Activated T-cell treated with anti-CD3 and anti-CD28 coated beads for 48 hours (primary cell): Measurements from ENCODE around the gene NSD1.

Source experiments
- DNase-seq: peaks from one replicate; pipeline ENCODE4 v3.0.0-alpha.2; 2020; ENCODE audit warnings: low read depth

Gene NSD1

DNA sequence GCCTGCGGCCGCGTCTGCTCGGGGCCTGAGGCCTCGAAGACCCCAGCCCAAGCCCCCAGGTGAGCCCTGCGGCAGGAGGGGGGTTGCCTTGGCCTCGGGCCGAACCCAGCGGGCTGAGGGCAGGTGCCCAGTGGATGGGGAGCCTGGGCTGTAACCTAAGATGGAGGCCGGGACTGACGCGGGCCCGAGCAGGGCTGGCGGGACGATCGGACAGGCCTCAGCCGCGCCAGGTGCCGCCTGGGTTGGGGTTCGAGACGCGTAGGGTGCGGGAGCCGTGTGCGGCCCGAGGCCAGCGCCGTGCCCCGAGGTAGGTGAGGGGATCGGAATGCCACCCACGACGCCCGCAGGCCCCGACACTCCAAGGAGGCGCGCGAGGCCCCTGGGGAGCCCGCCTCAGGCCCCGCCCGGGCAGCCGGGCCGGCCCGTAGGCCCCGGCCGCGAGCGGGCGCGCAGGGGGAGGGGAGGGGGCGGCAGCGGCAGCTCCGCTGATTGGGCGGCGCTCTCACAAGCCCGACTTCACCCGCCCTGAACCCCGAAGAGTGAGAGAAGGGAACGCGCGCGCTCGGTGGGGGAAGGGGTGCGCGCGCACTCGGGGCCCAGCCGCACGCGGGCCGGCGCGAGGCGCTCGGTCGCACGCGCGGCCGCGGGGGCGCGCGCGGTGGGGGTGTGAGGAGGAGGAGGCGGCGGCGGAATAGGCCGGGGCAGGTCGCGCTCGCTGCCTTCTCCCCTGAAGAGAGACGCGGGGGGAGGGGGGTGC lies at the start of gene NSD1:
TSS of gene NSD1 (plus strand) at position 678 of the 757 bp plus-strand sequence. CDS start 1,331 bp downstream, outside the sequence.
- DNase-seq: peak; percentile 93

DNA sequence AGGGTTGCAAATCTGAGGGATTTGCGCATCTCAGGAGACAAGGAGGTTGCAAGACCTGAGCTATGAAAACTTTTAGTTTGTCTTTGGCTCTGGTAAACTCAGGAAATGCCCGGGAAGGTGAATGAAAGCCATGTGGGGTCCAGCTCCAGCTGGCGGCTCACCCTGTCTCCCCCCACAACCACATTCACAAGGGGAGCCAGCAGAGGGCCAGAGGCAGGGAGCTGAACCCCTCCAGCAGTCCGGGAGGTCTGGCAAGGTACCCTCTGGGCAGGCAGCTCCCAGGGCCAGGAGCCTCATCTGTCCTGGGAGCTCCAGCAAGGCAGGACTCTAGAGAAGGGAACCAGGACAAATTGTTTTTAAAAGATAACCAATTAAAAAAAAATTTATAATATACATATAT lies 49.4 kb upstream of the NSD1 start:
- DNase-seq: no peak

DNA sequence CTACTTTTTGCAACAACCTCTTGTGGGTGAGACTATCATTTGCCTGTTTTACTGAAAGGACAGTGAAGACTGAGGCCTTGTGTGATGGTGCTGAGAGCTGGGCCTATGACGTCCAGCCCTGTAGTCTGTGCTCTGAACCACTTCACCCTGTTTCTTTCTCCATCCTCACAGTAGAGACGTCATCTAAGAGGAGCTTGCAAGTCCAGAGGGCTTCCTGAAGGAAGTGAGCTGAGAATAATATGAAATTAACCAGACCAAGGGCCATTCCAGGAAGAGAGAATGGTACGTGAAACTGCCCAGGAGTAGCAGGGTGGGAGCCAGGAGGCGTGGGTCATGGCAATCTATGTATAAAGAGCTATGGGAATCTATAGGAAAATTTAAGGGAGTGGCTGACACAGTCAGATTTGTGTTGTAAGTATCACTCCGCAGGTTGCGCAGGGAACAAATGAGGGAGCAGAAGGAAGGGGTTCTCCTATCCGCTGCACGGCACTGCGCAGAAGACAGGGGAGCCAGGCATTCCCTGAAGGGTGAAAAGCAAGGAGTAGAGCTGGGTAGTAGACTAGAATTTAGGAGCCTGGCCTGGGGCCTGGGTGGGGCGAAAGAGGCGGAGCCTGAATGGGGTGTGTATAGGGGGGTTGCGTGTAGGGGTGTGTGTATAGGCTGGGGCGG lies 47.5 kb upstream of the NSD1 start:
- DNase-seq: no peak

DNA sequence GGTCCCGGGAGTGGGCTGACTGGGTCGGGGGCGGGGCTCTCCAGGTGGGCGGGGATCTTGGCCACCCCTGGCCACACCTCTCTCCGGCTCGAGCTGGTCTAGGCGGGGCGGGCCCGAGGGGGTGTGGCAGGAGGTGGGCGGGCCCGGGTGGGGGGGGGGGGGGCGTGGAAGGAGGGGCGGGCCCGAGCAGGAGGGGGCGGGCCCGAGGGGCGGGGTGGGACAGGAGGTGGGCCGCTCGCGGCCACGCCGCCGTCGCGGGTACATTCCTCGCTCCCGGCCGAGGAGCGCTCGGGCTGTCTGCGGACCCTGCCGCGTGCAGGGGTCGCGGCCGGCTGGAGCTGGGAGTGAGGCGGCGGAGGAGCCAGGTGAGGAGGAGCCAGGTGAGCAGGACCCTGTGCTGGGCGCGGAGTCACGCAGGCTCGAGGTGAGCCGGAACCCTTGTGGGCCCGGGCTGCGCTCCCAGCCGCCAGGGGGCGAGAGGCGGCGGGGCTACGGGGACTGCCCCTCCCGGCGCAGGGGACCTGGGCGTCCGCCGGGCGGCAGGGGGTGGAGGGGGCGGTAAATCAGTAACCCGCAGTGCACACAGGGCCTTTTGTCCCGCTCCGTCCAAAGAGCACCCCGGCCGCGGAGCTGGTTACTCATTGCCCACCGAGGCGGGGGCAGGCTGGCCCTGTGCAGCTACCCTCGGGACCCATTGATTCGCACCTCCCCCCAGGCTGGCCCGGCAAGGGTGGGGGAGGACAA lies 46.7 kb upstream of the NSD1 start, which contains the start of gene FGFR4:
TSS of gene FGFR4 (plus strand) at position 262 of the 744 bp plus-strand sequence. CDS start 2,688 bp downstream, outside the sequence.
- DNase-seq: peak; percentile 50

DNA sequence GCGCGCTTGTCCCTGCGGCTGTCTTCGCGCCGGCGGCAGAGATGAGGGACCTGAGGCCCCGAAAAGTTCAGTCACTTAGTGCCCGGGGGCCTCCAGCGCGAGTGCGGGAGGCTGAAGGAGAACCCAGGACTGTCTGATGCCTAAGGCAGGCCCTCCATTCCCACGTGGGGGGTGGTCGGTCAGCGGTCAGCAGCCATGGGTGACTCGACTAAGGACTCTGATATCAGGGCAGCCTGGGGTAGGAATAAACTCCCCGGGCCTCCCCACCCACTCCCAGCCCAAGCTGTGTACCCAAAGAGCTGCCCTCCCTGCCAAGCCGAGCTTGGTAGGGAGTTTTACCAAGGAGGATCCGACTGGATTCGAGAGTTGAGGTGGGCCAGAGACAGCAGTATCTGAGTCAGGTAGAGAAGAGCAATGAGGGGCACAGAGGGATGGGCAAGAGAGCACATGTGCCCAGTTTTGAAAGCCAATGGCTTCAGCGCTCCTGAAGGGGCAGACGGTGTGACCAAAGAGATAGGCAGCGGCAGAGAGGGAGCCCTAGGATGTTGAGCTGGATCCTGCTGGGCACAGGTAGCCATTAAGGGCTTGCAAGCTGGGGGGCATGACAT lies 46.1 kb upstream of the NSD1 start:
- no peak for DNase-seq

GRCh38 chr5:177089127-177089526 lies 44.4 kb upstream of the NSD1 start:
- DNase-seq: no peak

DNA sequence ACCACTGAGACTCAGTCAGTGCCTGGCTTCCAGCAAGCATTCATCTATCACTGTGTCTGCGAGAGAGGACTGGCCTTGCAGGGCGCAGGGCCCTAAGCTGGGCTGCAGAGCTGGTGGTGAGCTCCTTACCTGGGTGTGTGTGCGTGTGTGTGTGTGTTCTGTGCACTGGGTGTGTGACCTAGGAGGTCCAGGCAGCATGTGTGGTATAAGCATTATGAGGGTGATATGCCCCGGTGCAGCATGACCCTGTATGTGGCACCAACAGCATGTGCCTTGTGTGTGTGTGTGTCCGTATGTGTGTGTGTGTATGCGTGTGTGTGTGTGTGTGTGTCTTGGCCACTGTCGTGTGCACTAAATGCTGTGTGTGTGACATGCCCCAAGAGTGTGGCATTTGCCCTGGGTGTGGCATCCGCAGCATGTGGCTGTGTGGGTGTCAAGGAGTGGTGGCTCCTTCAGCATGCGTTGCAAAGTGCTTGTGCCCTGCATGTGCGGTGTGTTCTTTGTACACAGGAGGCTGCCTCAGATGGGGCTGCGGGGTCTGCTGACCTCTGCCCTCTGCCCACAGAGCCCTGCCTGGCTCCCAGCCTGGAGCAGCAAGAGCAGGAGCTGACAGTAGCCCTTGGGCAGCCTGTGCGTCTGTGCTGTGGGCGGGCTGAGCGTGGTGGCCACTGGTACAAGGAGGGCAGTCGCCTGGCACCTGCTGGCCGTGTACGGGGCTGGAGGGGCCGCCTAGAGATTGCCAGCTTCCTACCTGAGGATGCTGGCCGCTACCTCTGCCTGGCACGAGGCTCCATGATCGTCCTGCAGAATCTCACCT lies 43.5 kb upstream of the NSD1 start:
- DNase-seq: no peak

DNA sequence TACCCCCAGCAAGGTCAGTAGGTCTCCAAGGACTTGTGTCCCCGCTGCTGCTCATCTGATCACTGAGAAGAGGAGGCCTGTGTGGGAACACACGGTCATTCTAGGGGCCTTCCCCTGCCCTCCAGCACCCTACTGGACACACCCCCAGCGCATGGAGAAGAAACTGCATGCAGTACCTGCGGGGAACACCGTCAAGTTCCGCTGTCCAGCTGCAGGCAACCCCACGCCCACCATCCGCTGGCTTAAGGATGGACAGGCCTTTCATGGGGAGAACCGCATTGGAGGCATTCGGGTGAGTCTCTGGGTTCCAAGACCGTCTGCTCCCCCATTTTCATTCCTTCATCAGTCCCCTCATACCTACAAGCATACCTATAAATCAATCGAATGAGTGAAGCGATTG lies 42.8 kb upstream of the NSD1 start:
- DNase-seq: no peak

DNA sequence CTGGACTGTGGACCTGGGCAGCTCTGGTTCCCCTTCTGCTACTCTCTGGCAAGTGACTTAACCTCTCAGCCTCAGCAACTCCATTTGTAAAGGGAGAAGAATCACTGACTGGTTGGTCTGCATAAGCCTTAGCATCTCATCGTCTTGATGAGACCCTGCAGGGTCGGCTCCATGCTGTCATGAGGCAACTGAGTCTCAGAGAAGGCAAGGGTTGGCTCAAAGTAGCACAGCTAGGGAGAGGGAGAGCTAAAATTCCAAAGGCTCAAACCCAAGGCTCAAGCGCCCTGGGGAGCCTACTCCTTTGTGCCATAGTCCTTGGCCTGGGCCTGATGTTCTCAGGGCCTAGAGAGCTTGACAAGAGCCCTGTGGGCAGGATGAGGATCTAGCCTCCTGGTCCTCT lies 42.3 kb upstream of the NSD1 start:
- no peak for DNase-seq

GRCh38 chr5:177092178-177093081 lies 41.1 kb upstream of the NSD1 start:
- no peak for DNase-seq

GRCh38 chr5:177093082-177093712 lies 40.4 kb upstream of the NSD1 start:
- no peak for DNase-seq

- no peak for DNase-seq
Observed at GRCh38 chr5:177093803-177094202, 39.8 kb upstream of the NSD1 start.

GRCh38 chr5:177094224-177095087 lies 39.1 kb upstream of the NSD1 start:
- DNase-seq: no peak

GRCh38 chr5:177095088-177095669 lies 38.4 kb upstream of the NSD1 start:
- DNase-seq: no peak

- DNase-seq: no peak
Observed at GRCh38 chr5:177096162-177097015, 37.2 kb upstream of the NSD1 start.

GRCh38 chr5:177097016-177097985 lies 36.3 kb upstream of the NSD1 start:
- DNase-seq: no peak
